ENCODE measurements around the gene HAS3.

DNA sequence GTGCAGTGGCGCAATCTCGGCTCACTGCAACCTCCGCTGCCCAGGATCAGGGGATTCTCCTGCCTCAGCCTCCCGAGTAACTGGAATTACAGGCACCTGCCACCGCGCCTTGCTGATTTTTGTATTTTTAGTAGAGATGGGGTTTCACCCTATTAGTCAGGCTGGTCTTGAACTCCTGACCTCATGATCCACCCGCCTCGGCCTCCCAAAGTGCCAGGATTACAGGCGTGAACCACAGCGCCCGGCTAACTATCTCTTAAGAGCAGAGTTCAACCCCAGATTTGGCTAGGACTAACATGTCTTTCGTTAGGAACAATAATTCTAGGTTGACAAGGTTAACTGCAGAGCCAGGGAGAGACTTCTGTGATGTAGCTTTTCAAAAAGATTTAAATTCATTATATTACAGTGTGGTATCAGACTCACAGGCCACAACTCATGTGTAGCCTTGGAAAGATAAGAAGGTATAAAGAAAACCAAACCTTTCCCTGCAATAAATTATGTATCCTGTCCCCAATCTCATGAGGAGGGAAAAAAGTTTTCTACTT is 22.6 kb downstream of the HAS3 start:
- TF ChIP-seq CTCF (IDR thresholded peaks at IDR 0.05; ENCODE audit: insufficient read depth, low read length) (no peak), POLR2AphosphoS5 (IDR thresholded peaks at IDR 0.05; ENCODE audit: low read depth) (no peak)
